ENCODE measurements around the gene FBXO28. TPM values are rescaled to one million over a fixed set of nuclear protein-coding genes. Genes with fewer than 3 reads are reported as not detected.
A peak's percentile ranks its signal among the peaks of the same experiment; 100 is the strongest.

The FBXO28 gene
- total RNA-seq, 1 donor from 2014 or later: 23.9 TPM

- Mint-ChIP-seq H3K9me3 (ENCODE audit: low read depth) (no peaks in the 10 kb centered on the region), H3K36me3 (ENCODE audit: low read depth) (peaks cover 12% of the 10 kb centered on the region), H3K4me3 (ENCODE audit: unreplicated experiment) (no peak overlapping the region), H3K27ac (ENCODE audit: unreplicated experiment) (no peak overlapping the region), H3K27me3 (ENCODE audit: low read depth) (no peaks in the 10 kb centered on the region), H3K4me1 (ENCODE audit: low read depth) (no peaks in the 10 kb centered on the region)
- TF ChIP-seq, protein P1, sequence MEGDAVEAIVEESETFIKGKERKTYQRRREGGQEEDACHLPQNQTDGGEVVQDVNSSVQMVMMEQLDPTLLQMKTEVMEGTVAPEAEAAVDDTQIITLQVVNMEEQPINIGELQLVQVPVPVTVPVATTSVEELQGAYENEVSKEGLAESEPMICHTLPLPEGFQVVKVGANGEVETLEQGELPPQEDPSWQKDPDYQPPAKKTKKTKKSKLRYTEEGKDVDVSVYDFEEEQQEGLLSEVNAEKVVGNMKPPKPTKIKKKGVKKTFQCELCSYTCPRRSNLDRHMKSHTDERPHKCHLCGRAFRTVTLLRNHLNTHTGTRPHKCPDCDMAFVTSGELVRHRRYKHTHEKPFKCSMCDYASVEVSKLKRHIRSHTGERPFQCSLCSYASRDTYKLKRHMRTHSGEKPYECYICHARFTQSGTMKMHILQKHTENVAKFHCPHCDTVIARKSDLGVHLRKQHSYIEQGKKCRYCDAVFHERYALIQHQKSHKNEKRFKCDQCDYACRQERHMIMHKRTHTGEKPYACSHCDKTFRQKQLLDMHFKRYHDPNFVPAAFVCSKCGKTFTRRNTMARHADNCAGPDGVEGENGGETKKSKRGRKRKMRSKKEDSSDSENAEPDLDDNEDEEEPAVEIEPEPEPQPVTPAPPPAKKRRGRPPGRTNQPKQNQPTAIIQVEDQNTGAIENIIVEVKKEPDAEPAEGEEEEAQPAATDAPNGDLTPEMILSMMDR (IDR thresholded peaks at IDR 0.05): no peak
- no peak for DNase-seq (ENCODE audit: low spot score)
These were observed 45.6 kb downstream of the FBXO28 start for GRCh38 chr1:224159541-224159940.

DNA sequence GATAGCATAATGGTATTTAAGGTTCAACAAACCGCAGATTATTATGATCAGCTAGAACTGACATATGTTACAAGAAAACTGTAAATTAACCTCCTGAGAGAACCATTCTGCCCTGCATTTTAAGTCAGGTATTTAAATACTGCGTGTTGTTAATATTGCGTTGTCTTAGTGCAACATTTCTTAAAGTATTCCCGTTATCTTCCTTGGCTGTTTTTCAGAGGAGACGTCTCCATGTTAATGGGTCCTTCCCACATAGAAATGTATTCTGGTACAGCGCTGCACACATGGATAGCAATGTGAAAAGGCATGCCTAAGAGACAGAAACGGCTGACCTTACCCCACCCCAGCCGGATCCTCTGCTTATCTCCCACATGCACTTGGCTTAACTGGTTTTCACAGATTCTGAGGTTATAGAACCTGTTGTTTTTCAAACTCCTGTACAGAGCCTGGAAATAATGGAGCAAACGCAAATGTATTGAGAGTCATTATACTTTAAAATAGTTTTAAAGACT lies 46.3 kb downstream of the FBXO28 start:
- TF ChIP-seq, protein P1 (IDR thresholded peaks at IDR 0.05): no peak
- Mint-ChIP-seq H3K9me3 (ENCODE audit: low read depth) (no peaks in the 10 kb centered on the region), H3K36me3 (ENCODE audit: low read depth) (peaks cover 12% of the 10 kb centered on the region), H3K27me3 (ENCODE audit: low read depth) (no peaks in the 10 kb centered on the region), H3K27ac (ENCODE audit: unreplicated experiment) (no peak overlapping the region), H3K4me1 (ENCODE audit: low read depth) (no peaks in the 10 kb centered on the region), H3K4me3 (ENCODE audit: unreplicated experiment) (no peak overlapping the region)
- DNase-seq (ENCODE audit: low spot score): no peak

DNA sequence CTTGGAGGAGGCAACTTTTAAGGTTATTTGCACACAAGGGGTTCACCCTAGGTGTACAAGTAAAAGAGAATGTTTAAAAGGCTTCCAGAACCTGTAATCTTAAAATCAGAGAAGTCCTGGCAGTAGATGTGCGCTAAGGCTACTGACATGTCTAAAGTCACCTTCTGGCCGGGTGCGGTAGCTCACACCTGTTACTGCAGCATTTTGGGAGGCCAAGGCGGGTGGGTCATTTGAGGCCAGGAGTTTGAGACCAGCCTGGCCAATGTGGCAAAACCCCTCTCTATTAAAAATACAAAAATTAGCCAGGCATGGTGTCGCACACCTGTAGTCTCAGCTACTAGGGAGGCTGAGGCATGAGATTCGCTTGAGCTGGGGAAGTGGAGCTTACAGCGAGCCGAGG lies 48.9 kb downstream of the FBXO28 start:
- TF ChIP-seq, protein P1 (IDR thresholded peaks at IDR 0.05): no peak
- Mint-ChIP-seq H3K36me3 (ENCODE audit: low read depth) (peaks cover 6% of the 10 kb centered on the region), H3K27ac (ENCODE audit: unreplicated experiment) (no peak overlapping the region), H3K4me1 (ENCODE audit: low read depth) (no peaks in the 10 kb centered on the region), H3K9me3 (ENCODE audit: low read depth) (no peaks in the 10 kb centered on the region), H3K27me3 (ENCODE audit: low read depth) (no peaks in the 10 kb centered on the region), H3K4me3 (ENCODE audit: unreplicated experiment) (no peak overlapping the region)
- DNase-seq (ENCODE audit: low spot score): no peak

- H3K27me3 Mint-ChIP-seq (ENCODE audit: low read depth): no peaks in the 10 kb centered on the region
- H3K36me3 Mint-ChIP-seq (ENCODE audit: low read depth): peaks cover 4% of the 10 kb centered on the region
- H3K9me3 Mint-ChIP-seq (ENCODE audit: low read depth): no peaks in the 10 kb centered on the region
- H3K4me1 Mint-ChIP-seq (ENCODE audit: low read depth): no peaks in the 10 kb centered on the region
- DNase-seq (ENCODE audit: low spot score): no peak
- no peak overlapping the region for H3K4me3 Mint-ChIP-seq (ENCODE audit: unreplicated experiment)
- H3K27ac Mint-ChIP-seq (ENCODE audit: unreplicated experiment): no peak overlapping the region
- TF ChIP-seq, protein P1 (IDR thresholded peaks at IDR 0.05): no peak
These were observed 49.4 kb downstream of the FBXO28 start for GRCh38 chr1:224163311-224163710.

DNA sequence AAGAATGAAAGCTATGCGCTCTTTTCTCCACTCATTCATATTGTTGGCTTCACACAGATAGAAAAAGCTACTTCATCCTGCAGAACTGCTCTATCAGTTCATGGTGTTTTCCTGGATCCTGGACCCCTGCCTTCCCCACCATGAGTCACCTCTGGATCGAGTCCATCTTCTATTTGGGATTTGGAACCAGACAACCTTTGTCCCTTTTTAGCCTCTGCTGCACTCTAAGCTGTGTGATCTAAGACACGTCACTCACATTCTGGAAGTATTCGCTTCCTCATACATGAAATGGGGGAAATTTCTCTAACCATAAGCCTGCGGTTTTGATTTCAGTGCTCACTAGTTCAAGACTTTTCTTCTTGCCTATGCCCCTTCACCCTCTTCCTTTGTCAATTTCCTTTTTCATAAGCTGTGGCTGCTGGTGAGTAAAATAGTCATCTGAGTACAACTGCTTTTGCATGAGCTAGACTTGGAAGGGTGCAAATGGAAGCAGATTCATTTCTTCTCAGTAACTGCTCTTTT lies 55.0 kb downstream of the FBXO28 start:
- Mint-ChIP-seq H3K36me3 (ENCODE audit: low read depth) (no peaks in the 10 kb centered on the region), H3K9me3 (ENCODE audit: low read depth) (no peaks in the 10 kb centered on the region), H3K4me1 (ENCODE audit: low read depth) (peaks cover 22% of the 10 kb centered on the region), H3K27me3 (ENCODE audit: low read depth) (no peaks in the 10 kb centered on the region), H3K27ac (ENCODE audit: unreplicated experiment) (peak overlapping the region; percentile 68), H3K4me3 (ENCODE audit: unreplicated experiment) (peak overlapping the region; percentile 20)
- DNase-seq (ENCODE audit: low spot score): no peak
- TF ChIP-seq, protein P1 (IDR thresholded peaks at IDR 0.05): no peak
